ENCODE data around the gene FGFR2. TPM values are rescaled to one million over a fixed set of nuclear protein-coding genes. Genes with fewer than 3 reads are reported as not detected.

The FGFR2 gene
- total RNA-seq, 1 experiment from 2014 or later, result 19.7 TPM

- no peaks in the 10 kb centered on the region for H3K27me3 ChIP-seq (ENCODE audit: insufficient read depth, low read length)
These were observed 83.9 kb downstream of the FGFR2 start for GRCh38 chr10:121514141-121514865.

More at GRCh38 chr10:121514141-121514865, 83.9 kb downstream of the FGFR2 start:
- Histone ChIP-seq H3K79me2 (ENCODE audit: insufficient read depth, low read length) (no peaks in the 10 kb centered on the region), H3K9me2 (ENCODE audit: insufficient read depth) (no peaks in the 10 kb centered on the region), H3K9me3 (ENCODE audit: control insufficient read depth in 1 of 2, insufficient read depth in 1 of 2, low read depth in 1 of 2, low read length in 2 of 2) (no peaks in the 10 kb centered on the region), H3K4me1 (ENCODE audit: control insufficient read depth in 1 of 2, insufficient read depth in 2 of 2, low read length in 2 of 2) (peaks cover 0 to 6% of the 10 kb centered on the region in 2 experiments; a peak in 1 of 4 replicates), H3K27ac (ENCODE audit: low read depth, low read length) (no peak overlapping the region), H3K4me3 (replicated peaks in 1 of 2; ENCODE audit: low read depth in 1 of 2, low read length in 2 of 2) (no peak overlapping the region), H2AFZ (ENCODE audit: low read depth, low read length, poor library complexity, severe bottlenecking) (no peak overlapping the region), H4K20me1 (ENCODE audit: insufficient read depth) (no peaks in the 10 kb centered on the region), H3K9ac (ENCODE audit: low read length) (no peak overlapping the region), H3K36me3 (ENCODE audit: control insufficient read depth in 1 of 2, insufficient read depth in 2 of 2, low read length in 2 of 2) (no peaks in the 10 kb centered on the region), H3K4me2 (ENCODE audit: low read length) (no peak overlapping the region)
- TF ChIP-seq EGR1 (IDR thresholded peaks at IDR 0.05; ENCODE audit: low read depth) (no peak), CEBPB (IDR thresholded peaks at IDR 0.05; ENCODE audit: low read depth) (no peak), REST (IDR thresholded peaks at IDR 0.05; ENCODE audit: low read depth) (no peak), ATF3 (IDR thresholded peaks at IDR 0.05) (no peak), SRF (IDR thresholded peaks at IDR 0.05; ENCODE audit: low read depth) (no peak)
- CTCF ChIA-PET, result no interaction called here
- ATAC-seq, result no peak
- POLR2A ChIA-PET, result no interaction called here
- RAD21 ChIA-PET (ENCODE audit: low non-redundant PET in 1 of 2, low total read pairs in 2 of 2, uncharacterized antibody in 2 of 2, unreplicated experiment in 2 of 2), result no interaction called here
- intact Hi-C loops (cut with micrococcal nuclease), result no loop called here
- no TSS peak for BruUV-seq (replicated peaks)
- DNase-seq (ENCODE audit: low read depth, low spot score), result no peak
